Stimulated activated CD4-positive, alpha-beta T cell treated with anti-CD3 and anti-CD28 coated beads, Interleukin-1b, Interleukin-23, amount 100 ng/mL, for 24 hours (primary cell): Measurements from ENCODE around the gene MPV17L2.
"Not testable (repeated sequence)": the region's sequence is repeated elsewhere in the genome, so short reads cannot be mapped to it uniquely, and the experiment has no call there.

Source experiments
- DNase-seq, 4 experiments: peaks; one replicate each; pipeline ENCODE4 v3.0.0-alpha.2; 2020; ENCODE audit warnings: low read depth in 4 of 4, low spot score in 1 of 4

Gene MPV17L2

DNA sequence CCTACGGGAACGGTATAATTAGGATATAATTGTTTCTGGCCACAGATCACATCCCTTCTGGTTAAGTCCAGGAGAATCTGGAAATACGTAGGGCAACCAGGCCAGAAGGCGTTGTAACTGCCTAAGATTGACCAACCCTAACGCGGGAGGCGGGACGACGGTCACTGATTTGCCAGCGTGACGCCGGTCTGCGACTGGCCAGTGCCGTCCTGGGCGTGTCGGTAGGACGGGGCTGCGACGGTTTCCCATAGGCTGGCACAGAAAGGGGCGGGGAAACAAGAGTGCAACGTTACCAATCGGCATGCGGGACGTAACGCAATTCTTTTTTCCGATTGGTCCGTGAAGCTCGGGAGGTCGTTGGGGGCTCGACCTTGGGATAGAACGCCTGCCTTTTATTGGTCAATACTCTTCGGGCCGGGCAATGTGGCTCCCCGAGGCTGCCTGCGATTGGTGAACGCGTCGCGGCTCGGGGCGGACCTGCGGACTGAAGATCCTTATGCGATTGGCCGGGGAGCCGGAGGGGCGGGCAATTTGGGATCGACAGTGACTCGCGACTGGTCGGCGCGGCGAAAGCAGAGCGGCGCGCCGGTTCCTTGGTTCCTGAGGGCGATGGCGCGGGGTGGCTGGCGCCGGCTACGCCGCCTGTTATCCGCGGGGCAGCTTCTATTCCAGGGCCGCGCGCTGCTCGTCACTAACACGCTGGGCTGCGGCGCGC, at the start of gene MPV17L2:
Gene MPV17L2 (plus strand): TSS at position 546 of the 715 bp plus-strand sequence. CDS start 64 bp downstream, at position 610.
- peak; percentile 85 to 98 (median 96) for DNase-seq

DNA sequence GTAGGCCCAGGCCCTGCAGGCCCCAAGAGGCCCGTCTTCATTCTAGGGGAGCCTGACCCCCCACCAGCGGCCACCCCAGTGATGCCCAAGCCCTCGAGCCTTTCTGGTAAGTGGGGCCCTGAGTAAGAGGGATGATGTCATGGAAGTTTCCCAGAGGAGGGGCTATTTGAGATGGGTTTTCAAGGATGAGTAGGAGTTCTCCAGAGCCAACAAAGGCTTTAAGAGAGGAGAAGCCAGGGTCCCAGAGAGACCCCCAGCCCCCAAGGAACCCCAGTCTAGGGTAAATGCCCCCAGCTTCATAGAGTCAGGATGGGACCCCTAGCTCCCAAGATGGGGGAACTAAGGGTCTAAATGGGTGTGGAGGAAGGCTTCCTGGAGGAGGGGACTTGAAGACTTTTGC, 49.1 kb upstream of the MPV17L2 start:
- no peak for DNase-seq

GRCh38 chr19:18144361-18144760, 48.7 kb upstream of the MPV17L2 start:
- DNase-seq = no peak

- DNase-seq = no peak
These were observed 48.1 kb upstream of the MPV17L2 start for GRCh38 chr19:18144906-18145305.

- DNase-seq = no peak
These were observed 47.5 kb upstream of the MPV17L2 start for GRCh38 chr19:18145391-18145999.

GRCh38 chr19:18147396-18147795, 45.6 kb upstream of the MPV17L2 start:
- DNase-seq = no peak

DNA sequence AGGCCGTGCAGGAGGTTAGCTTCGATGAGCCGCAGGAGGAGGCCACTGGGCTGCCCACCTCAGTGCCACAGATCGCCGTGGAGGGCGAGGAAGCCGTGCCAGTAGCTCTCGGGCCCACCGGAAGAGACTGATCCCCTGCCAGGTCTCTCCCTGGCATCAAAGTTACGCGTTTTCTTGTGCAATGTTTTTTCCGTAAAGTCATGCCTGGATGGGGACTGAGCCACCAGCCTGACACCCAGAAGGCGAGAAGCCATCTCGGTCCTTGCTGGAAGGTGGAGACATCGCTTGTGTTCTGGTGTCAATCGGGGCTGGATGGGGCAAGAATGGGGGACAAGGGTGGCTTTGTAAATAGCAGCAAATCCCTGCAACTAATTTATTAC, 43.4 kb upstream of the MPV17L2 start:
- no peak for DNase-seq

DNA sequence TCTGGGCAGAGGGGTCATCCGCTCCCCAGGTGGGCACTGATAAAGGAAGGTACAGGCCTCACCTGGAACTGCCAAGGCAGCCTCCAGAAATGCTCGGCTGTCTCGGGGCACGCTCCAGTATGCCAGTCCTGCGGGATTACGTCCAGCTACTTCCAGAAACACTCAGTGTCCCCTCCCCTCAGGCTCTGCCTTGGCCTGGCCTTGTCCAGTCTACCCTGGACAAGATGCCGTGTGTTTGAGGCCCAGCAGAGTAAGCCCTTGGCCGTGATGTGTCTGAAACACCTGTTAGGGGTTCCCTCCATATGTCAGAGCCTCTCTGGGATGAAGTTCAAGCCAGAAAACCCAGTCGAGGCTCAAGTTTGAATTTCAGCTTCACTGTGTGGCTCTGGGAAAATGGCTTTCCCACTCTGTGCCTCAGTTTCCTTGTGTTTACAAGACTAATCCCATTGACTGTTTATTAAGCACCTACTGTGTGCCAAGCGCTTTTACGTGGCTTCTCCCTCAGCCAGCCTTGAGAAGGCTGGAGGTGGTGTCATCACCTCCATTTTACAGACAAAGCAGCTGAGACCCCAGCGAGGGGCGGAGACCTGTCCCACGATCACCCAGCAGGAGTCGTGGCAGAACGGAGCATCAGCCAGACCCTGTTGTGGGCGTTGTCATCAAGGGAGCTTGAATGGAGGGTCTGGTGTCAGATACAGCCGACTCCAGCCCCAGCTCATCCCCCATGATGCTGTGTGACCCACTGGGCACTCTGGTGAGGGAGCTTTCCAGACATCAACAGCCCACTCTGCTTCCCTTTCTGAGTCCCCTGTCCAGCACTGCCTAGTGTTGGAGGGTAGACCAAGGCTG, 42.0 kb upstream of the MPV17L2 start:
- no peak for DNase-seq

- peak; percentile 94 to 99 (median 96) for DNase-seq
These were observed 40.6 kb upstream of the MPV17L2 start for GRCh38 chr19:18152442-18152816.

DNA sequence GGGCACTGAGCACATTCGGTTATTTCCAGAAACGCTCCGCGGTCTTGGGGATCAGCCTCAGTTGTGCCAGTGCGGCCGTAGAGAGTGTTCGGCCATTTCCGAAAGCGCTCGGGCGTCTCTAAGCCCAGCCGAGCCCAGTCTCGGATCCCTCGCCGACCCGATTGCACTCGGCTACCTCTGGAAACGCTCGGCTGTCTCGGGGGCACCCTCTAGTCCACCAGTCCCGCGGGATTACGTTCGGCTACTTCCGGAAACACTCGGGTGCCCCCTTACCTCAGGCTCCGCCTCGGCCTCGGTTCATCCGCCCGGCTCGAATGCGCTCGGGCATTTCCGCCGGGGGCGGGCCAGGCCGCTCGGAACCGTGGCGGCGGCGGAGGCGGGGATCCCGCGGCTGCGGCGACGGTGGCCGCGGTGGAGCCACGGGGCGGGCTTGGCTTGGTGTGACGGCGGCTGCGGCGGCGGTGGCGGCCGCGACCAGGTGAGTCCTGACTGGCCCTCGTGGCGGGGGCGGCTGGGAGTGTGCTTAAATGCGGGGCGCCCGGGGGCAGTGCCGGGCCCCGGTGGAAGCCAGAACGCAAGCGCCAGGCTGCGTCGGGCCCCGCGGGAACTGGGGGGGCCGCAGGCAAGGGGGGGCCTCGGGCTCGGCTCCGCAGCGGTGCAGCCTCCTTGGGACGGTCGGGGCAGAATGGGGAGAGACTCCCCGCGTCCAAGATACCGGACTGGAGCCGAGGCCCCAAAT, 40.0 kb upstream of the MPV17L2 start, which contains the start of gene PIK3R2:
Gene PIK3R2 (plus strand): TSS at position 347 of the 739 bp plus-strand sequence. CDS start 2,717 bp downstream, outside the sequence.
- DNase-seq = peak; percentile 96 to 100 (median 100)

DNA sequence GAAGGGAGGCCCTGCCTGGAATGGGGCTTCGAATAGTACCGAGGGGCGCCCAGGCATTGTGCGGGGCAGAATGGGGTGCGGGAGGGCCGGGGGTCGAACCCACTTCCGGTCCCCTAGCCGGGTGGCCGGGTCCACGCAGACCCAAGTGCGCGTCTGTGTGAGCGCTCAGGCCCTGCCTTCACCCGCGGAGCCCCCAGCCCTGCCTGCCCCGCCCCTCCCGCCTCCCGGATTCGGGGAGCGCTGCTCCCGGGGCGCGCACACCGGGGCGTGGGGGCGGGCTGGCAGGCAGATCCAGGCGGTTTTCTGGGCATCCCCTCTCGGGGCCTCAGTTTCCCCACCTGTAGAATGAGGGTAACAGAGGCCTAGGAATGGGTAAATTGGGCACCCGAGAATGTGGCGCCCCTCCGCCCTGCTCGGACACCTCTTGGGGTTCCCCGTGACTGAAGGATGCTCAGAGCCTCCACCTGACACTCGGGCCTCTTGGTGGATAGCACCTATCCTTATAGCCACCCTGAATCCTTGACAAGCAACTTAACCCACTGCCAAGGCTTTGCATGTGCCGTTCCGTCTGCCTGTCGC, 39.4 kb upstream of the MPV17L2 start:
- peak in 2 of 4 experiments; percentile 12 to 25 for DNase-seq

DNA sequence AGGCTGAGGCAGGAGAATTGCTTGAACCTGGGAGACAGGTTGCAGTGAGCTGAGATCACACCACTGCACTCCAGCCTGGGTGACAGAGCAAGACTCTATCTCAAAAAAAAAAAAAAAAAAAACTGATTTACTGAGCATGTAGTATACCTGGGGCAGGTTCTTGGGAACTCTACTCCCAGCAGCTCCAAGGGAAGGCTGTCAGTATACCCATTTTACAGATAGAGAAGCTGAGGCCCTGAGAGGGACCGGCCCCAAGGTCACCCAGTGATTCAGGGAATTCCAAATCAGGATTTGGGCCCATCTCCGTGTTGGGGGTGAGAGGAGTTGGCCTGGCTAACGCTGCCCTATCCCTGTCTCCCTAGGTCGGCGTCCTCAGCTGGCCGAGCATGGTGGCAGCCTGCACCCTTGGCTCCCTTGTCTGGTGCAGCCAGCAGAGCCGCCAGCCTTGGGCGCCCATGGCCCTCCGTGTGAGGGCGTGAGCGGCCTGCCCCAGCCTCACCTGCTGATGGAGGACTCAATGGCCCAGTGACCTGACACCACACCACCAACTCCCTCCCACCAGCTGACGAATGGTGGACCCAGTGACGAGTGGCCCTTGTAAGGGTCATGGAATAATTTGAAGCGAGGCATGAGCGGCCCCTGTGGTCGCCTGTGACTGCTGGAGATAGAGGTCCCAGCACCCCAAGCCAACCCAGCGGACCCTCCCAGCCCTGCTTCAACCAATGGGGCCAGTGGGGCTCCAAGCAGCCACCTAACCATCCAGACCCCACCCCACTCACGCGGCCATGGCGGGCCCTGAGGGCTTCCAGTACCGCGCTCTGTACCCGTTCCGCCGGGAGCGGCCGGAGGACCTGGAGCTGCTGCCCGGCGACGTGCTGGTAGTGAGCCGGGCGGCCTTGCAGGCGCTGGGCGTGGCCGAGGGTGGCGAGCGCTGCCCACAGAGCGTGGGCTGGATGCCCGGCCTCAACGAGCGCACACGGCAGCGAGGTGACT, 37.6 kb upstream of the MPV17L2 start:
- no peak for DNase-seq

DNA sequence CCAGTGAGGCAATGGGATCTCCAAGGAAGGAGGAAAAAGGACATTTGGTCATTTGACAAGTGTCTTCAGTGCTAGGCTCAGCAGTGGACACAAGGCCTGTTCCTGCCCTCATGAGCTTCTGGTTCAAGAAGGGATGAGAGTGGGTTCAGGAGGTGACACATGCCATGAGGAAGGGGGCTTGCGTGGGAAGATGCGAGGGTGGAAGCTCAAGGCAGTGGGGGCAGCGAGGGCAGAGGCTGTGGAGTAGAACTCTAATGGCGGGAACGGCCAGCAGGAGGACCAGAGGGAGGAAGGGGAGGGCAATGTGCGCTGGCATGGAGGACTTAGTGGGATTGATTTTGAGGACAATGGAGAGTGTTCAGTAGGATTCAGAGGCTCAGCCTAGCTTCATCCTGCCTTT, 36.8 kb upstream of the MPV17L2 start:
- DNase-seq = no peak

DNA sequence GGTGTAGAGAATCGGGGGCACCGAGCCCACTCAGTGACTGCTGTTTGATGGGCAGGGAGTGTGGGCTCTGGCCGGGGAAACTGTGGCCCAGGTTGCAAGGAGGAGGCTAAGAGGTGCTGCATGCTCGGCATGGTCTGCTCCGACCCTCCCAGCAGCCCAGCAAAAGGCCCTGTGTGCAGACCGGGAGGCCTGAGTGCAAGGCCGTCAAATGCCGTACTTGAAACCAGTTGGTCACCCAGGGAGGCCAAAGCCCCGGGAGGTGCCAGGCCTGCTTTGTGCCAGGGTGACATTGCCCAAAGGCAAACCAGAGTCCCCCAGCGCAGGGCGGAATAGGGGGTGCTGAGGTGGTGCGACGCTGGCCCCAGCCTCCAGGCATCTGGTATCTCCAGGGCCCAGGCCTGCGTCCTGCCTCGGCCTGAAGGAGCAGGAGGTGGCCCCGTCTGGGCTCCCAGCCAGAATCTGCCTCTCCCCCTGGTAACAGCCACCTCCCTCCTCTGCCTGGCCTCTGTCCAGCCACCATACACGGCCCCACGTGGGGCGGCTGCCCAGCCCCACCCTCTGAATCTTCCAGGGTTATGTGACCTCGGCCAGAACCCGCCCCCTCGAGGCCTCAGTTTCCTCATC, 36.1 kb upstream of the MPV17L2 start:
- no peak for DNase-seq

DNA sequence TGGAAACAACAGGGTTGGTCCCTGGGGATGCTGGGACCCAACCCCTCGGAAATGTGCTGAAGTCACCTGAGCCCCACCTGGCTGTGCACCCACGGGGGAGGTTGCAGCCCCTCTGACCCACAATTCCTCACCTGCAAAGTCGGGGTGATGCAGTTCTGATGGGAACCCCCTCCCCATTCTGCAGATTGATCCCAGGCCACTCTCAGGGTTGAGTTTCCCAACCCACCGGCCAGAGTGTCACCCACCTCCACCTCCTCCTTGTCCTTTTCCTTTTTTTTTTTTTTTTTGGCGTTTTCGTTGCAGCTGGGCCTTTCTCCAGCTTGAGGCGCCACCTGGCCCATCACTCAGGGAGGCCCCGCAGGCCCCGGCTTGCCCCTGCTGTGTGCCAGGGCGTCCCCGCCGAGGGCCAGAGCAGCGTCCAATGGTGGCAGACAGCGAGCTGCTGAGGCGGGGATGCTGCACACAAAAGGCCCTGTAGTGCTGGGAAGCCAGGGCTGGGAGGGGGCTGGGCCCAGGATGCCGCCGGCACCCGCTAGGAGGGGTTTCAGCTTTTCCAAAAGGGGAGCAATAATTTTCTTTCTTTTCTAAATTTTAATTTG, 35.5 kb upstream of the MPV17L2 start:
- DNase-seq = no peak

DNA sequence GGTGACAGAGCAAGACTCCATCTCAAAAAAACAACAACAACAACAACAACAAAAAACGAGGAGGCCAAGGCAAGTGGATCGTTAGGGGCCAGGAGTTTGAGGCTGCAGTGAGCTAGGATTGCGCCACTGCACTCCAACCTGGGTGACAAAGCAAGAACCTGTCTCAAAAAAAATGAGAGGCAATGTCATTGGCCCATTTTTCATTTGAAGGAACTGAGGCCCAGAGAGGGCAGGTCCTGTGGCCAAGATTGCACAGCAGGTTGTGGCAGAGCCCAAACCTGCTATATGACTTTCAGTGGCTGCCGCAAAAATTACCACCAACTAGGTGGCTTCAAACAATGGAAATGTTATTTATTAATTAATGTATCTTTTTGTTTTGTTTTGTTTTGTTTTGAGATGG, 34.6 kb upstream of the MPV17L2 start:
- no peak for DNase-seq

DNA sequence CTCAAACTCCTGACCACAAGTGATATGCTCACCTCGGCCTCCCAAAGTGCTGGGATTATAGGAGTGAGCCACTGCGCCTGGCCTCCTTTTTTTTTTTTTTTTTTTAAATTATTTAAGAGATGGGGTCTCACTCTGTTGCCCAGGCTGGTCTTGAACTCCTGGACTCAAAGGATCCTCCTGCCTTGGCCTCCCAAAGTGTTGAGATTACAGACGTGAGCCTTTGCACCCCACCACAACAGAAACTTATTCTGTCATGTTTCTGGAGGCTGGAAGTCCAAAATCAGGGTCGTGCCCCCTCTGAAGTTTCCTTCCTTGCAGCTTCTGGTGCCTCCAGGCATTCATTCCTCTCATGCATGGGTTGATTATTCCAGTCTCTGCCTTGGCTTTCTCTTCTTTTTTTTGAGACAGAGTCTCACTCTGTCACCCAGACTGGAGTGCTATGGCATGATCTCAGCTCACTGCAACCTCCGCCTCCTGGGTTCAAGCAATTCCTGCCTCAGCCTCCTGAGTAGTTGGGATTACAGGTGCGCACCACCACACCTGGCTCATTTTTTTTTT, 33.9 kb upstream of the MPV17L2 start:
- DNase-seq = not testable (repeated sequence)

GRCh38 chr19:18159810-18160209, 33.2 kb upstream of the MPV17L2 start:
- no peak for DNase-seq
